Measurements from ENCODE around the gene TMED6. TPM values are rescaled to one million over a fixed set of nuclear protein-coding genes. Genes with fewer than 3 reads are reported as not detected.
A peak's percentile ranks its signal among the peaks of the same experiment; 100 is the strongest.

TMED6 gene
- total and polyA plus RNA-seq, 2 of the 8 experiments (the other 6 are each of a cell fraction or from before 2014, with no cell fraction given), result not detected

DNA sequence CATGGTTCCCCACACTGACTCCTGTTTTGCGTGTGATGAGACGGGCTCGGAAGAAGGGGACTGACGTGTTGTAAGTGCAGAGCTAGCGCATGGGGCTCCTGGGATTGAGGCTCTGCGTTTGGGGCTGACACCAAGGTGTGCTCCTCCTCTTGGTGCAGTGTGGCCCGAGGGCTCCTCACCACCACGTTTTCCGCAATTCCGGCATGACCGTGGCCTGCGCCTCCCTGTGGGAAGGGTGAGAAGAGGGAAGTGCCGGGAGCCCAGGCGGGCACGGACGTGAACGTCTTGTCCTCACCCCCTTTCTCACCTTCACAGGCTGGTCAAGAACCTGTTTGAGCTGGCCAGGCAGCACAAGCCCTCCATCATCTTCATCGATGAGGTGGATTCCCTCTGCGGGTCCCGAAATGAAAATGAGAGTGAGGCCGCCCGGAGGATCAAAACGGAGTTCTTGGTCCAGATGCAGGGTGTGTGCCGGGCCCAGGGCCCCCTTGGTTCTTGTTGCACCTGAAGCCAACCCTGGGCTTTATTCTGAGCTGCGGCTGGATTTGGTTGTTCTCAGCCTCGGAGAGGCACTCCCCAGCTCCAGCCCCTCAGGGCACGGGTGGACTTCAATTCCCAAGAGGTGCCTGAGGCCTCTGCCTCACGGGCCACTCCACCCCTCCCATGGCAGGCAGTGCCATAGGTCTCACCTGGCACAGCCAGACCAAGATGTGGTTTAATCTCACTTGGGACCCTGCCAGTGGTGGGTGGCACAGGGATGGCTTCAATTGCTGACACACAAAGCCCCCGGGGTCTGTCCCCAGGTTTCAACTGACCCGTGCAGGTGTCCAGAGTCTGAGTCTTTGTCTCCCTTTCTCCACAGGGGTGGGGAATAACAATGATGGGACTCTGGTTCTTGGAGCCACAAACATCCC, 31.5 kb downstream of the TMED6 start:
- Histone ChIP-seq H3K56ac (replicated peaks; ENCODE audit: insufficient read length, low read depth, low read length) (no peak overlapping the region), H3K23ac (ENCODE audit: insufficient read length) (no peak overlapping the region), H2BK5ac (ENCODE audit: low read depth, low read length) (no peak overlapping the region), H2BK12ac (ENCODE audit: low read depth, low read length) (no peak overlapping the region), H3K79me2 (ENCODE audit: control insufficient read depth in 1 of 2, insufficient read depth in 2 of 2, low read length in 2 of 2) (peaks cover 0 to 22% of the 10 kb centered on the region in 2 experiments; a peak in 3 of 4 replicates), H4K20me1 (replicated peaks in 1 of 2; ENCODE audit: control insufficient read depth in 1 of 2, insufficient read depth in 2 of 2, low read length in 2 of 2) (peaks cover 5 to 30% of the 10 kb centered on the region in 2 experiments), H2BK120ac (replicated peaks; ENCODE audit: low read depth, low read length) (no peak overlapping the region), H3K9me3 (ENCODE audit: insufficient read depth in 2 of 2, low read depth in 1 of 2, low read length in 1 of 2) (no peaks in the 10 kb centered on the region), H3K4me2 (ENCODE audit: insufficient read depth in 1 of 2, low read depth in 2 of 2, low read length in 2 of 2) (no peak overlapping the region), H3K4me3 (ENCODE audit: extremely low read depth in 1 of 4, insufficient read depth in 2 of 4, low read depth in 3 of 4, low read length in 4 of 4) (no peak overlapping the region), H3K27me3 (replicated peaks in 1 of 4; ENCODE audit: control insufficient read depth in 3 of 4, extremely low read depth in 1 of 4, insufficient read depth in 3 of 4, low read length in 3 of 4) (no peaks in the 10 kb centered on the region), H3K14ac (ENCODE audit: insufficient read length) (no peak overlapping the region), H4K5ac (ENCODE audit: insufficient read length, low read depth, low read length) (no peak overlapping the region), H3K36me3 (ENCODE audit: control insufficient read depth in 2 of 4, insufficient read depth in 4 of 4, low read length in 3 of 4) (peaks cover 26 to 75% (median 50%) of the 10 kb centered on the region in 4 experiments), H3K23me2 (ENCODE audit: low read depth, low read length) (no peaks in the 10 kb centered on the region; the same call in 1 of the 2 replicates), H3K9ac (replicated peaks in 1 of 4; ENCODE audit: extremely low read depth in 1 of 4, low read depth in 3 of 4, low read length in 3 of 4) (no peak overlapping the region), H3K4ac (replicated peaks; ENCODE audit: insufficient read length, low read depth, low read length) (no peak overlapping the region), H2AK5ac (ENCODE audit: low read depth, low read length) (no peak overlapping the region), H2BK15ac (ENCODE audit: low read length) (no peak overlapping the region), H3K27ac (ENCODE audit: low read depth, low read length) (no peak overlapping the region), H2BK20ac (ENCODE audit: low read length) (no peak overlapping the region), H4K91ac (replicated peaks; ENCODE audit: insufficient read length, low read length) (no peak overlapping the region), H3K18ac (ENCODE audit: extremely low read depth, low read length) (no peak overlapping the region), H4K8ac (ENCODE audit: extremely low read depth, insufficient read depth, low read length) (peak overlapping the region; percentile 31; the same call in 1 of the 2 replicates), H3K79me1 (ENCODE audit: low read depth, low read length) (peaks cover 4% of the 10 kb centered on the region), H3K4me1 (replicated peaks in 1 of 4; ENCODE audit: control insufficient read depth in 3 of 4, insufficient read depth in 4 of 4, low read length in 3 of 4) (no peaks in the 10 kb centered on the region), H2AFZ (ENCODE audit: low read length) (no peak overlapping the region)
- POLR2A ChIA-PET (ENCODE audit: partially characterized antibody), result interaction anchor here (0.6 to 24.8 kb wide), 5 partner anchors 17 to 136 kb away, joined by 3 to 497 read pairs (median 3); partner anchors contain the start of genes COG8, NIP7, PDF and TMED6
- DNase-seq (ENCODE audit: low read depth in 1 of 2, low spot score in 2 of 2), result no peak
- FAIRE-seq, result no peak
- 91% methylated on average over 30 of the region's 30 CpGs; no CpG with 5 or more reads in 1 of the 2 experiments for WGBS, 2 experiments (ENCODE audit: extremely low coverage in 1 of 2, insufficient coverage in 1 of 2, insufficient read length in 1 of 2, insufficient replicate concordance in 2 of 2, low coverage in 1 of 2, low lambda C conversion rate in 2 of 2, missing lambda C conversion rate in 1 of 2)
- no peak for TF ChIP-seq TCF12 (IDR thresholded peaks at IDR 0.05; ENCODE audit: low read depth, low read length)
- 0 out of 3 replicates have a peak, but pooled peaks of 1 of the 2 experiments have one; percentile 16 for TF ChIP-seq POLR2A (IDR thresholded peaks at IDR 0.05; ENCODE audit: control extremely low read depth in 1 of 2, low read depth in 2 of 2, low read length in 2 of 2)
- TF ChIP-seq RFX5 (IDR thresholded peaks at IDR 0.05; ENCODE audit: borderline replicate concordance, low read depth, low read length), result no peak
- CTCF ChIA-PET (ENCODE audit: partially characterized antibody), result no interaction called here
